Karpas-422 (cell line): ENCODE measurements around the gene LPP. TPM values are rescaled to one million over a fixed set of nuclear protein-coding genes. Genes with fewer than 3 reads are reported as not detected.

Source experiments
- DNase-seq: peaks from one replicate; pipeline ENCODE4 v3.0.0-alpha.2; 2015
- H2AFZ ChIP-seq: fragments of 200-600 bp; sonication (generic); 2 replicates; pipeline ENCODE4 v1.6.1; 2014; ENCODE audit warnings: antibody characterized with exemption, low read length, mixed read lengths
- H3K27ac ChIP-seq: fragments of 200-600 bp; sonication (generic); 2 replicates; pipeline ENCODE4 v1.5.1; 2014; ENCODE audit warnings: mild to moderate bottlenecking, low read length, moderate library complexity
- H3K27me3 ChIP-seq: fragments of 200-600 bp; sonication (generic); 2 replicates; pipeline ENCODE4 v1.6.1; 2014; ENCODE audit warnings: low read length, mixed read lengths
- H3K36me3 ChIP-seq: fragments of 200-600 bp; sonication (generic); 2 replicates; pipeline ENCODE4 v1.6.1; 2014; ENCODE audit warnings: low read length, mixed read lengths; ENCODE audit not compliant: insufficient read depth
- H3K4me1 ChIP-seq: fragments of 200-600 bp; sonication (generic); 2 replicates; pipeline ENCODE4 v1.6.1; 2014; ENCODE audit warnings: mild to moderate bottlenecking, low read length, mixed read lengths
- H3K4me2 ChIP-seq: fragments of 200-600 bp; sonication (generic); 2 replicates; pipeline ENCODE4 v1.6.1; 2014; ENCODE audit warnings: low read length, low read depth, mild to moderate bottlenecking; ENCODE audit not compliant: poor library complexity, severe bottlenecking
- H3K4me3 ChIP-seq: fragments of 200-600 bp; sonication (generic); 2 replicates; pipeline ENCODE4 v1.5.1; 2014; ENCODE audit warnings: mild to moderate bottlenecking, antibody characterized with exemption, low read length, mixed read lengths
- H3K79me2 ChIP-seq: fragments of 200-600 bp; sonication (generic); 2 replicates; pipeline ENCODE4 v1.6.1; 2014; ENCODE audit warnings: mild to moderate bottlenecking, low read length, mixed read lengths
- H3K9ac ChIP-seq: fragments of 200-600 bp; sonication (generic); 2 replicates; pipeline ENCODE4 v1.6.0; 2014; ENCODE audit warnings: low read length
- H3K9me2 ChIP-seq: fragments of 200-600 bp; sonication (generic), shearing (Covaris generic); replicated peaks from 2 replicates; pipeline ENCODE4 v1.6.0; 2014; ENCODE audit warnings: mild to moderate bottlenecking, low read length, moderate library complexity; ENCODE audit not compliant: insufficient read depth
- H3K9me3 ChIP-seq: fragments of 300-700, 200-600 bp; sonication (generic); 2 replicates; pipeline ENCODE4 v1.6.1; 2014; ENCODE audit warnings: low read length, mixed read lengths
- H4K20me1 ChIP-seq: fragments of 200-600 bp; sonication (generic); 2 replicates; pipeline ENCODE4 v1.6.1; 2014; ENCODE audit warnings: mild to moderate bottlenecking, antibody characterized with exemption, low read length, low read depth; ENCODE audit not compliant: insufficient read depth
- total RNA-seq: library from RNA; depleted of rRNA; stranded (reverse); fragments of >200 nt; shearing (Covaris generic); gene quantifications from 2 replicates; pipeline ENCODE4 v1.2.3, GENCODE V29; 2014; ENCODE audit warnings: low replicate concordance

The LPP gene
- total RNA-seq, 1 experiment from 2014 or later: 88.5 TPM

- no peak for DNase-seq
- no peak overlapping the region for H3K4me3 ChIP-seq
- no peak overlapping the region for H3K9ac ChIP-seq
- H2AFZ ChIP-seq: no peak overlapping the region
- no peak overlapping the region for H3K27ac ChIP-seq
- no peak overlapping the region for H3K4me2 ChIP-seq
- H3K4me1 ChIP-seq: no peaks in the 10 kb centered on the region
- H4K20me1 ChIP-seq: no peaks in the 10 kb centered on the region
- H3K36me3 ChIP-seq: no peaks in the 10 kb centered on the region
- no peaks in the 10 kb centered on the region for H3K9me3 ChIP-seq
- no peaks in the 10 kb centered on the region for H3K9me2 ChIP-seq
- no peaks in the 10 kb centered on the region for H3K27me3 ChIP-seq
- no peaks in the 10 kb centered on the region for H3K79me2 ChIP-seq
Observed at GRCh38 chr3:188469228-188469885, 315.4 kb downstream of the LPP start.

GRCh38 chr3:188470508-188471130 lies 316.7 kb downstream of the LPP start:
- H3K36me3 ChIP-seq: no peaks in the 10 kb centered on the region
- H2AFZ ChIP-seq: no peak overlapping the region
- no peaks in the 10 kb centered on the region for H3K9me3 ChIP-seq
- no peak for DNase-seq
- no peaks in the 10 kb centered on the region for H3K4me1 ChIP-seq
- H3K9ac ChIP-seq: no peak overlapping the region
- no peaks in the 10 kb centered on the region for H4K20me1 ChIP-seq
- no peaks in the 10 kb centered on the region for H3K9me2 ChIP-seq
- no peak overlapping the region for H3K27ac ChIP-seq
- no peaks in the 10 kb centered on the region for H3K27me3 ChIP-seq
- no peaks in the 10 kb centered on the region for H3K79me2 ChIP-seq
- H3K4me2 ChIP-seq: no peak overlapping the region
- H3K4me3 ChIP-seq: no peak overlapping the region

GRCh38 chr3:188471723-188472122 lies 317.8 kb downstream of the LPP start:
- Histone ChIP-seq H3K27ac (no peak overlapping the region), H3K36me3 (no peaks in the 10 kb centered on the region), H3K4me3 (no peak overlapping the region), H3K79me2 (no peaks in the 10 kb centered on the region), H3K27me3 (no peaks in the 10 kb centered on the region), H2AFZ (no peak overlapping the region), H3K4me1 (no peaks in the 10 kb centered on the region), H3K4me2 (no peak overlapping the region), H3K9me2 (no peaks in the 10 kb centered on the region), H3K9ac (no peak overlapping the region), H3K9me3 (no peaks in the 10 kb centered on the region), H4K20me1 (no peaks in the 10 kb centered on the region)
- no peak for DNase-seq

GRCh38 chr3:188472336-188472735 lies 318.4 kb downstream of the LPP start:
- Histone ChIP-seq H3K79me2 (no peaks in the 10 kb centered on the region), H3K36me3 (no peaks in the 10 kb centered on the region), H4K20me1 (no peaks in the 10 kb centered on the region), H3K27ac (no peak overlapping the region), H3K27me3 (no peaks in the 10 kb centered on the region), H2AFZ (no peak overlapping the region), H3K9me3 (no peaks in the 10 kb centered on the region), H3K4me2 (no peak overlapping the region), H3K9me2 (no peaks in the 10 kb centered on the region), H3K4me1 (no peaks in the 10 kb centered on the region), H3K4me3 (no peak overlapping the region), H3K9ac (no peak overlapping the region)
- DNase-seq: no peak

- Histone ChIP-seq H3K9me3 (no peaks in the 10 kb centered on the region), H3K4me2 (no peak overlapping the region), H3K79me2 (no peaks in the 10 kb centered on the region), H3K27ac (no peak overlapping the region), H3K4me1 (no peaks in the 10 kb centered on the region), H4K20me1 (no peaks in the 10 kb centered on the region), H3K9me2 (no peaks in the 10 kb centered on the region), H3K27me3 (no peaks in the 10 kb centered on the region), H3K9ac (no peak overlapping the region), H3K4me3 (no peak overlapping the region), H2AFZ (no peak overlapping the region), H3K36me3 (no peaks in the 10 kb centered on the region)
- no peak for DNase-seq
Observed at GRCh38 chr3:188473045-188473444, 319.1 kb downstream of the LPP start.

GRCh38 chr3:188473591-188474288 lies 319.8 kb downstream of the LPP start:
- H3K4me2 ChIP-seq: no peak overlapping the region

GRCh38 chr3:188476935-188477334 lies 323.0 kb downstream of the LPP start:
- H3K9me3 ChIP-seq: no peaks in the 10 kb centered on the region
- H3K4me3 ChIP-seq: no peak overlapping the region
- H3K4me1 ChIP-seq: no peaks in the 10 kb centered on the region
- H4K20me1 ChIP-seq: no peaks in the 10 kb centered on the region
- no peaks in the 10 kb centered on the region for H3K36me3 ChIP-seq
- no peaks in the 10 kb centered on the region for H3K27me3 ChIP-seq
- H3K9ac ChIP-seq: no peak overlapping the region
- DNase-seq: no peak
- H2AFZ ChIP-seq: no peak overlapping the region
- no peak overlapping the region for H3K27ac ChIP-seq
- H3K4me2 ChIP-seq: no peak overlapping the region
- H3K9me2 ChIP-seq: no peaks in the 10 kb centered on the region
- H3K79me2 ChIP-seq: no peaks in the 10 kb centered on the region

More at GRCh38 chr3:188473591-188474288, 319.8 kb downstream of the LPP start:
- Histone ChIP-seq H2AFZ (no peak overlapping the region), H3K9ac (no peak overlapping the region), H3K27ac (no peak overlapping the region), H3K4me3 (no peak overlapping the region), H4K20me1 (no peaks in the 10 kb centered on the region), H3K4me1 (no peaks in the 10 kb centered on the region), H3K27me3 (no peaks in the 10 kb centered on the region), H3K9me3 (no peaks in the 10 kb centered on the region), H3K36me3 (no peaks in the 10 kb centered on the region), H3K9me2 (no peaks in the 10 kb centered on the region), H3K79me2 (no peaks in the 10 kb centered on the region)
- DNase-seq: no peak

GRCh38 chr3:188480011-188480410 lies 326.1 kb downstream of the LPP start:
- no peaks in the 10 kb centered on the region for H3K9me3 ChIP-seq
- no peak overlapping the region for H2AFZ ChIP-seq
- no peaks in the 10 kb centered on the region for H3K27me3 ChIP-seq
- no peaks in the 10 kb centered on the region for H3K9me2 ChIP-seq
- no peak overlapping the region for H3K4me2 ChIP-seq
- H3K36me3 ChIP-seq: no peaks in the 10 kb centered on the region
- no peak overlapping the region for H3K27ac ChIP-seq
- no peaks in the 10 kb centered on the region for H4K20me1 ChIP-seq
- DNase-seq: no peak
- no peaks in the 10 kb centered on the region for H3K4me1 ChIP-seq
- H3K79me2 ChIP-seq: no peaks in the 10 kb centered on the region
- no peak overlapping the region for H3K4me3 ChIP-seq
- no peak overlapping the region for H3K9ac ChIP-seq
